ENCODE results near the gene RUSC1. TPM values are rescaled to one million over a fixed set of nuclear protein-coding genes. Genes with fewer than 3 reads are reported as not detected.

Gene RUSC1
- polyA plus RNA-seq, 1 of the 3 experiments (the other 2 are of a cell fraction), result 49.9 TPM

GRCh38 chr1:155308493-155309422 lies 11.9 kb upstream of the RUSC1 start, which contains the start of gene FDPS (continued):
- TF ChIP-seq, protein P1, sequence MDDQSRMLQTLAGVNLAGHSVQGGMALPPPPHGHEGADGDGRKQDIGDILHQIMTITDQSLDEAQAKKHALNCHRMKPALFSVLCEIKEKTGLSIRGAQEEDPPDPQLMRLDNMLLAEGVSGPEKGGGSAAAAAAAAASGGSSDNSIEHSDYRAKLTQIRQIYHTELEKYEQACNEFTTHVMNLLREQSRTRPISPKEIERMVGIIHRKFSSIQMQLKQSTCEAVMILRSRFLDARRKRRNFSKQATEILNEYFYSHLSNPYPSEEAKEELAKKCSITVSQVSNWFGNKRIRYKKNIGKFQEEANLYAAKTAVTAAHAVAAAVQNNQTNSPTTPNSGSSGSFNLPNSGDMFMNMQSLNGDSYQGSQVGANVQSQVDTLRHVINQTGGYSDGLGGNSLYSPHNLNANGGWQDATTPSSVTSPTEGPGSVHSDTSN (IDR thresholded peaks at IDR 0.05), result peak; percentile 75
- TF ChIP-seq RCOR1 (IDR thresholded peaks at IDR 0.05; ENCODE audit: low read length), result no peak
- TF ChIP-seq JUND (IDR thresholded peaks at IDR 0.05), result no peak
- TF ChIP-seq MEF2A (IDR thresholded peaks at IDR 0.05; ENCODE audit: borderline replicate concordance, low read depth), result no peak
- no peak for TF ChIP-seq FOXM1 (IDR thresholded peaks at IDR 0.05; ENCODE audit: low read depth)
- TF ChIP-seq EP300 (IDR thresholded peaks at IDR 0.05; ENCODE audit: borderline replicate concordance in 1 of 2, low read depth in 1 of 2, low read length in 1 of 2), result no peak
- TF ChIP-seq TAF1 (IDR thresholded peaks at IDR 0.05; ENCODE audit: borderline replicate concordance, low read depth, low read length), result peak; percentile 41
- TF ChIP-seq SMC3 (IDR thresholded peaks at IDR 0.05; ENCODE audit: low read depth, low read length), result no peak
- peak; percentile 86; the same call in 1 of the 2 replicates for TF ChIP-seq SIN3A (IDR thresholded peaks at IDR 0.05; ENCODE audit: borderline replicate concordance, low read depth, low read length)
- no peak for TF ChIP-seq EZH2phosphoT487 (IDR thresholded peaks at IDR 0.05; ENCODE audit: borderline replicate concordance, low read depth)
- TF ChIP-seq RXRA (IDR thresholded peaks at IDR 0.05; ENCODE audit: borderline replicate concordance, low read depth), result no peak
- 0 out of 2 replicates have a peak, but pooled peaks have one; percentile 21 for TF ChIP-seq USF2 (IDR thresholded peaks at IDR 0.05; ENCODE audit: borderline replicate concordance, low read depth, low read length)

DNA sequence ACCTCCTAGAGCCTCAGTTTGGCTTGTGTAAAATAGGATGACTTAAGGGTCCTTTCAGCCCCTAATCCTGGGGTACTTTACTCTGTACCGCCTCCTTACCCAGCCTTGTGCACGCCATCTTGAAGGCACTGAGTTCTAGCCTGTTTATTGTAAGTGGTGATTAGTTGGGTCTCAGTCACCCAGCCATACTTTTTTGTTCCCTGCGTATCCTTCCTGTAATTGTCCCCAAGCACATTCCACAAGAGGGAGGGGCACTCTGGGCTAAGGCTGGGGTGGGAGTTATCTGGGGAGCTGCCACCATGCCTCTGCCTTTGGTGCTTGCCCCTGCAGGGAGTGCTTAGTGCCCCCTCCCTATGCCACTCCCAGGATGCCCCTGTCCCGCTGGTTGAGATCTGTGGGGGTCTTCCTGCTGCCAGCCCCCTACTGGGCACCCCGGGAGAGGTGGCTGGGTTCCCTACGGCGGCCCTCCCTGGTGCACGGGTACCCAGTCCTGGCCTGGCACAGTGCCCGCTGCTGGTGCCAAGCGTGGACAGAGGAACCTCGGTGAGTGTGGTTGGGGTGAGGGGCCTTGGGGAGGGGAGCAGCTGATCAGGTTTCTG lies 11.2 kb upstream of the RUSC1 start:
- TF ChIP-seq NFIC (IDR thresholded peaks at IDR 0.05; ENCODE audit: borderline replicate concordance) (0 out of 2 replicates have a peak, but pooled peaks have one; percentile 14), FOSL2 (IDR thresholded peaks at IDR 0.05; ENCODE audit: borderline replicate concordance, low read depth) (no peak), YY1 (IDR thresholded peaks at IDR 0.05; ENCODE audit: low read depth) (peak; percentile 67; the same call in 1 of the 2 replicates)
- peak overlapping the region; percentile 77 to 92 for H3K27ac ChIP-seq (ENCODE audit: low read depth in 2 of 2, low read length in 1 of 2)
- peaks cover 0 to 10% of the 10 kb centered on the region in 2 experiments; a peak in 1 of 4 replicates for H3K4me1 ChIP-seq (ENCODE audit: control insufficient read depth in 1 of 2, insufficient read depth in 2 of 2, low read depth in 1 of 2, low read length in 1 of 2)
- peak overlapping the region; percentile 36; the same call in 1 of the 2 replicates for H2AFZ ChIP-seq (ENCODE audit: low read depth)
- peak overlapping the region; percentile 84 for H3K9ac ChIP-seq
- peak; percentile 48 for DNase-seq
- H3K9me3 ChIP-seq, result no peaks in the 10 kb centered on the region
- H3K4me2 ChIP-seq, result peak overlapping the region; percentile 85
- 7% methylated on average over 6 of the region's 11 CpGs for WGBS (ENCODE audit: low lambda C conversion rate)
- ChIA-PET CTCF (interaction anchor here (0.8 to 3.4 kb wide), 4 partner anchors 12 to 59 kb away, joined by 3 to 19 read pairs (median 6); partner anchors contain the start of gene CLK2), POLR2A (interaction anchor here (1.7 kb wide), 1 partner anchor 11 kb away, joined by 7 read pairs; the partner anchor contains the start of gene RUSC1)
- H3K27me3 ChIP-seq (ENCODE audit: insufficient read depth), result no peaks in the 10 kb centered on the region
- peaks cover 3 to 14% of the 10 kb centered on the region in 2 experiments for H3K36me3 ChIP-seq (replicated peaks in 1 of 2; ENCODE audit: control insufficient read depth in 1 of 2, insufficient read depth in 2 of 2, low read length in 1 of 2)
- H3K9me2 ChIP-seq, result no peaks in the 10 kb centered on the region
- H3K4me3 ChIP-seq (ENCODE audit: low read depth in 2 of 2, low read length in 1 of 2), result peak overlapping the region; percentile 74 to 76
- H4K20me1 ChIP-seq (ENCODE audit: insufficient read depth), result no peaks in the 10 kb centered on the region
- peaks cover 12% of the 10 kb centered on the region for H3F3A ChIP-seq (replicated peaks; ENCODE audit: insufficient read depth)
- peaks cover 30% of the 10 kb centered on the region for H3K79me2 ChIP-seq (ENCODE audit: insufficient read depth)

All from SK-N-SH (cell line).